Measurements from ENCODE around the gene CALB2. TPM values are rescaled to one million over a fixed set of nuclear protein-coding genes. Genes with fewer than 3 reads are reported as not detected.

CALB2 gene
- total RNA-seq, 4 donors from 2014 or later, result 0.23 to 3.2 (median 0.31) TPM; not detected in 1

DNA sequence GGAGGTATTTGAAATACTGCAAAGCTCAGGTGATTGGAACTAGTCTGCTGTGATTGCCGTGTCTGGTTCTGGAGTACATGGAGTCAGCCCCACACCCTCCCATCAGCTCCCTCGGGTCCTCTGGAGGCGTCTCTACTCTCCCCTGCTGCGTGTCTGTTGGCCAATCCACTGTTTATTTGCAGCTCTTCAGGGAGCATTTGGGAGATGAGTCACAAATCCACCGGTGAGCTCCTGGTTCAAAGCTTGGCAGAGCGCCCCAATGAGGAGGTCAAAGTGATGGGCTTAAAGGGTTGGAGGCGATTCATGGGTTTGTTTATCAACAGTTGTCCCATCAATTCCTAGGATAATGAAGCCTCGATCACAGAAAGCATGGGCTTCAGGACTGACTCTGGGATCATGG lies 14.6 kb downstream of the CALB2 start:
- peaks cover 0 to 2% (median 0%) of the 10 kb centered on the region in 3 donors for H3K27me3 ChIP-seq

DNA sequence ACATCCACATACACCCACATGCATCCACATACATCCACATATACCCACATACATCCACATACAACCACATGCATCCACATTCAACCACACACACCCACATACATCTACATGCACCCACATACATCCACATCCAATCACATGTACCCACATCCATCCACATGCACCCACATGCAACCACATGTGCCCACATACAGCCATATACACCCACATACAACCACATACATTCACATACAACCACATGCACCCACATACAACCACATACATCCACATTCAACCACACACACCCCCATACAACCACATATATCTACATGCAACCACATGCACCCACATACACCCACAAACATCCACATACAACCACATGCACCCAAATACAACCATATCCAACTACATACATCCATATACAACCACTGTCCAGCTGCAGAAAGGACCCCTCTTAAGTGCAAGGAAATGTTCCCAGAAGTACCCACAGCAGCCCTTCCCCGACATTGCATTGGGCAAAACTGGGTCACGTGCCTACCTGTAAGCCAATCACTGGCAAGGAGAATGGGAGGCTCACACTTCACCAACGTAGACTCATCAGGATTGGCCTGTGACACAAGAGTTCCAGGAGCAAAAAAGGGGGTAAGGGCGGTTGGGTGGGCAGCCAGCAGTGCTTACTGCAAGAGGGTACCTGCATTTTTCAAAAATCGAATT lies 18.1 kb downstream of the CALB2 start:
- Histone ChIP-seq H3K36me3 (no peaks in the 10 kb centered on the region), H3K27ac (no peak overlapping the region), H3K4me1 (no peaks in the 10 kb centered on the region), H3K9me3 (no peaks in the 10 kb centered on the region), H3K4me3 (no peak overlapping the region), H3K27me3 (peaks cover 0 to 2% (median 0%) of the 10 kb centered on the region in 3 donors)
- in situ Hi-C loops (cut with MboI; ENCODE audit: low sequenced_read_pairs in 4 of 4) (no loop called here), intact Hi-C loops (cut with DNase I; ENCODE audit: low total_unique reads) (no loop called here)
- TF ChIP-seq, protein P1, sequence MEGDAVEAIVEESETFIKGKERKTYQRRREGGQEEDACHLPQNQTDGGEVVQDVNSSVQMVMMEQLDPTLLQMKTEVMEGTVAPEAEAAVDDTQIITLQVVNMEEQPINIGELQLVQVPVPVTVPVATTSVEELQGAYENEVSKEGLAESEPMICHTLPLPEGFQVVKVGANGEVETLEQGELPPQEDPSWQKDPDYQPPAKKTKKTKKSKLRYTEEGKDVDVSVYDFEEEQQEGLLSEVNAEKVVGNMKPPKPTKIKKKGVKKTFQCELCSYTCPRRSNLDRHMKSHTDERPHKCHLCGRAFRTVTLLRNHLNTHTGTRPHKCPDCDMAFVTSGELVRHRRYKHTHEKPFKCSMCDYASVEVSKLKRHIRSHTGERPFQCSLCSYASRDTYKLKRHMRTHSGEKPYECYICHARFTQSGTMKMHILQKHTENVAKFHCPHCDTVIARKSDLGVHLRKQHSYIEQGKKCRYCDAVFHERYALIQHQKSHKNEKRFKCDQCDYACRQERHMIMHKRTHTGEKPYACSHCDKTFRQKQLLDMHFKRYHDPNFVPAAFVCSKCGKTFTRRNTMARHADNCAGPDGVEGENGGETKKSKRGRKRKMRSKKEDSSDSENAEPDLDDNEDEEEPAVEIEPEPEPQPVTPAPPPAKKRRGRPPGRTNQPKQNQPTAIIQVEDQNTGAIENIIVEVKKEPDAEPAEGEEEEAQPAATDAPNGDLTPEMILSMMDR (IDR thresholded peaks at IDR 0.05 in 4 of 5, conservative IDR thresholded peaks at IDR 0.05 in 1 of 5), result no peak
- no peak for TF ChIP-seq POLR2A (IDR thresholded peaks at IDR 0.05)
- DNase-seq (no peak), ATAC-seq (no peak)

More for the DNA sequence above, 14.6 kb downstream of the CALB2 start:
- no peak for DNase-seq
- intact Hi-C loops (cut with DNase I; ENCODE audit: low total_unique reads), result no loop called here
- Histone ChIP-seq H3K4me3 (no peak overlapping the region), H3K36me3 (no peaks in the 10 kb centered on the region), H3K9me3 (no peaks in the 10 kb centered on the region), H3K27ac (no peak overlapping the region), H3K4me1 (no peaks in the 10 kb centered on the region)
- no peak for ATAC-seq
- in situ Hi-C loops (cut with MboI; ENCODE audit: low sequenced_read_pairs in 4 of 4), result no loop called here
- TF ChIP-seq POLR2A (IDR thresholded peaks at IDR 0.05), result no peak
- TF ChIP-seq, protein P1 (IDR thresholded peaks at IDR 0.05 in 4 of 5, conservative IDR thresholded peaks at IDR 0.05 in 1 of 5), result no peak

DNA sequence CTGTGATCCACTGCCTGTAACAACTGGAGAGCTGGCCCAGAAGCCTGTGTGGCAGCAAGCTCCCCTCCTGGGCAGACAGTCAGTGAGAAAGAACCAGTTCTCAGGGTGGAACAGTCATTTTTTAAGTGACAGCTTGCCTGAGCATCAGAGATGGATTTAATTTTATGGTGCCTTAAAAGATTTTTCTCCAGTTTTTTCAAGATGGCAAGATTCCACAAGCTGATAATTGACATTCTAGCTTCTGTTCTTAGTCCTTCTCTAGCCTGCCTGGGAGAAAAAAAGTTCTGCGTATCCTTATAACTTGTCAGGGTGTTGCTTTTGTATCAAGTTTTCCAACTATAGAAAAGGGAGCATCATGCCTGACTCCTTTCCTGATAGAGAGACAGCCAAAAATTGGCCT lies 21.2 kb downstream of the CALB2 start:
- no peaks in the 10 kb centered on the region for H3K36me3 ChIP-seq
- peaks cover 0 to 5% (median 0%) of the 10 kb centered on the region in 3 donors for H3K27me3 ChIP-seq
- H3K9me3 ChIP-seq, result no peaks in the 10 kb centered on the region
- H3K4me3 ChIP-seq, result no peak overlapping the region
- intact Hi-C loops (cut with DNase I; ENCODE audit: low total_unique reads) (no loop called here), in situ Hi-C loops (cut with MboI; ENCODE audit: low sequenced_read_pairs in 4 of 4) (no loop called here)
- no peak overlapping the region for H3K27ac ChIP-seq
- no peaks in the 10 kb centered on the region for H3K4me1 ChIP-seq
- no peak for ATAC-seq
- DNase-seq, result no peak
- TF ChIP-seq, protein P1 (IDR thresholded peaks at IDR 0.05 in 4 of 5, conservative IDR thresholded peaks at IDR 0.05 in 1 of 5), result no peak
- TF ChIP-seq POLR2A (IDR thresholded peaks at IDR 0.05), result no peak

DNA sequence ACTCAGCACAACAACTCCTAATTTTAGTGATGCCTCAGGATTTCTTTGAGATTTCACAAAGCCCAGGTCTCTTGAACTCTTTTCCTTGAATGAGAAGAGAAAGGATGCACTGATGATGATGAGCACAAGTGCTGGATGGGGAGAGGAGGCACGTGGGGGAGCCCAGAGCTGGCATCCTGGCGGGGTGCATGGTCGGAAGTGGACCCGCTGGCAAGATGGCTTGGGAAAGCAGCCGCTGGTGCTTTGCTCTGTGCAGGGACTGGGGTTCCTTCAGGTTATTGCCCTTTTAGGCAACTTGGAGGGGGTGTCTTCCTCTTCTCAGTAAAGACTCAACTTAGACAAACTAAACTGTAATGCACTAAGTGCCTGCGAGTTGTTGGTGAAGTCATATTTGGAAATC lies 22.3 kb downstream of the CALB2 start:
- Histone ChIP-seq H3K36me3 (no peaks in the 10 kb centered on the region), H3K27me3 (peaks cover 0 to 5% (median 0%) of the 10 kb centered on the region in 3 donors), H3K4me3 (no peak overlapping the region), H3K27ac (no peak overlapping the region), H3K9me3 (no peaks in the 10 kb centered on the region), H3K4me1 (no peaks in the 10 kb centered on the region)
- ATAC-seq (no peak), DNase-seq (no peak)
- TF ChIP-seq, protein P1 (IDR thresholded peaks at IDR 0.05 in 4 of 5, conservative IDR thresholded peaks at IDR 0.05 in 1 of 5), result no peak
- no peak for TF ChIP-seq POLR2A (IDR thresholded peaks at IDR 0.05)
- in situ Hi-C loops (cut with MboI; ENCODE audit: low sequenced_read_pairs in 4 of 4), result no loop called here
- intact Hi-C loops (cut with DNase I; ENCODE audit: low total_unique reads), result no loop called here

Data from gastrocnemius medialis (tissue), 4 donors.